ENCODE results near the gene ASB18. TPM values are rescaled to one million over a fixed set of nuclear protein-coding genes. Genes with fewer than 3 reads are reported as not detected.

The ASB18 gene
- total RNA-seq, 1 donor from 2014 or later, result not detected

GRCh38 chr2:236239276-236240065 is 24.7 kb downstream of the ASB18 start:
- Mint-ChIP-seq H3K4me3 (no peak overlapping the region), H3K36me3 (ENCODE audit: low read depth) (no peaks in the 10 kb centered on the region), H3K27me3 (peaks cover 36% of the 10 kb centered on the region), H3K27ac (no peak overlapping the region), H3K9me3 (no peaks in the 10 kb centered on the region), H3K4me1 (peaks cover 2% of the 10 kb centered on the region)
- intact Hi-C loops (cut with micrococcal nuclease), result no loop called here
- CTCF ChIA-PET, result no interaction called here
- POLR2A ChIA-PET, result no interaction called here
- TF ChIP-seq, protein P1, sequence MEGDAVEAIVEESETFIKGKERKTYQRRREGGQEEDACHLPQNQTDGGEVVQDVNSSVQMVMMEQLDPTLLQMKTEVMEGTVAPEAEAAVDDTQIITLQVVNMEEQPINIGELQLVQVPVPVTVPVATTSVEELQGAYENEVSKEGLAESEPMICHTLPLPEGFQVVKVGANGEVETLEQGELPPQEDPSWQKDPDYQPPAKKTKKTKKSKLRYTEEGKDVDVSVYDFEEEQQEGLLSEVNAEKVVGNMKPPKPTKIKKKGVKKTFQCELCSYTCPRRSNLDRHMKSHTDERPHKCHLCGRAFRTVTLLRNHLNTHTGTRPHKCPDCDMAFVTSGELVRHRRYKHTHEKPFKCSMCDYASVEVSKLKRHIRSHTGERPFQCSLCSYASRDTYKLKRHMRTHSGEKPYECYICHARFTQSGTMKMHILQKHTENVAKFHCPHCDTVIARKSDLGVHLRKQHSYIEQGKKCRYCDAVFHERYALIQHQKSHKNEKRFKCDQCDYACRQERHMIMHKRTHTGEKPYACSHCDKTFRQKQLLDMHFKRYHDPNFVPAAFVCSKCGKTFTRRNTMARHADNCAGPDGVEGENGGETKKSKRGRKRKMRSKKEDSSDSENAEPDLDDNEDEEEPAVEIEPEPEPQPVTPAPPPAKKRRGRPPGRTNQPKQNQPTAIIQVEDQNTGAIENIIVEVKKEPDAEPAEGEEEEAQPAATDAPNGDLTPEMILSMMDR (IDR thresholded peaks at IDR 0.05), result no peak
- DNase-seq (no peak), ATAC-seq (ENCODE audit: low read depth) (no peak)

GRCh38 chr2:236238751-236239150 is 25.5 kb downstream of the ASB18 start:
- ATAC-seq (ENCODE audit: low read depth) (no peak), DNase-seq (no peak)
- no peak overlapping the region for H3K4me3 Mint-ChIP-seq
- no peak overlapping the region for H3K27ac Mint-ChIP-seq
- no peaks in the 10 kb centered on the region for H3K9me3 Mint-ChIP-seq
- ChIA-PET CTCF (no interaction called here), POLR2A (no interaction called here)
- H3K4me1 Mint-ChIP-seq, result peaks cover 2% of the 10 kb centered on the region
- H3K36me3 Mint-ChIP-seq (ENCODE audit: low read depth), result no peaks in the 10 kb centered on the region
- TF ChIP-seq, protein P1 (IDR thresholded peaks at IDR 0.05), result no peak
- peaks cover 40% of the 10 kb centered on the region for H3K27me3 Mint-ChIP-seq
- intact Hi-C loops (cut with micrococcal nuclease), result no loop called here

GRCh38 chr2:236237468-236238190 is 26.6 kb downstream of the ASB18 start:
- ChIA-PET POLR2A (no interaction called here), CTCF (no interaction called here)
- Mint-ChIP-seq H3K36me3 (ENCODE audit: low read depth) (no peaks in the 10 kb centered on the region), H3K27me3 (peaks cover 40% of the 10 kb centered on the region), H3K9me3 (peaks cover 2% of the 10 kb centered on the region), H3K27ac (no peak overlapping the region), H3K4me3 (no peak overlapping the region), H3K4me1 (peaks cover 2% of the 10 kb centered on the region)
- ATAC-seq (ENCODE audit: low read depth) (no peak), DNase-seq (no peak)
- intact Hi-C loops (cut with micrococcal nuclease), result no loop called here
- TF ChIP-seq, protein P1 (IDR thresholded peaks at IDR 0.05), result no peak

GRCh38 chr2:236236559-236237452 is 27.4 kb downstream of the ASB18 start:
- ATAC-seq (ENCODE audit: low read depth) (no peak), DNase-seq (no peak)
- POLR2A ChIA-PET, result no interaction called here
- CTCF ChIA-PET, result no interaction called here
- H3K27ac Mint-ChIP-seq, result no peak overlapping the region
- intact Hi-C loops (cut with micrococcal nuclease), result no loop called here
- H3K27me3 Mint-ChIP-seq, result peaks cover 40% of the 10 kb centered on the region
- TF ChIP-seq, protein P1 (IDR thresholded peaks at IDR 0.05), result no peak
- H3K4me3 Mint-ChIP-seq, result no peak overlapping the region
- peaks cover 2% of the 10 kb centered on the region for H3K4me1 Mint-ChIP-seq
- no peaks in the 10 kb centered on the region for H3K36me3 Mint-ChIP-seq (ENCODE audit: low read depth)
- peaks cover 5% of the 10 kb centered on the region for H3K9me3 Mint-ChIP-seq

- Mint-ChIP-seq H3K9me3 (peaks cover 25% of the 10 kb centered on the region), H3K4me1 (no peaks in the 10 kb centered on the region), H3K27ac (no peak overlapping the region), H3K4me3 (no peak overlapping the region), H3K27me3 (peaks cover 1% of the 10 kb centered on the region), H3K36me3 (ENCODE audit: low read depth) (no peaks in the 10 kb centered on the region)
- intact Hi-C loops (cut with micrococcal nuclease), result no loop called here
- CTCF ChIA-PET, result no interaction called here
- POLR2A ChIA-PET, result no interaction called here
- DNase-seq, result no peak
- ATAC-seq (ENCODE audit: low read depth), result no peak
- TF ChIP-seq, protein P1 (IDR thresholded peaks at IDR 0.05), result no peak
Measured at GRCh38 chr2:236229186-236229585, 35.0 kb downstream of the ASB18 start.

Measured in activated B cell treated with CpG ODN at 0.5 μM for 24 hours (primary cell).